Measurements from ENCODE around the gene SRRM4. TPM values are rescaled to one million over a fixed set of nuclear protein-coding genes. Genes with fewer than 3 reads are reported as not detected.
"Not testable (repeated sequence)": the region's sequence is repeated elsewhere in the genome, so short reads cannot be mapped to it uniquely, and the experiment has no call there.

The SRRM4 gene
- total RNA-seq, 1 experiment from 2014 or later: not detected

DNA sequence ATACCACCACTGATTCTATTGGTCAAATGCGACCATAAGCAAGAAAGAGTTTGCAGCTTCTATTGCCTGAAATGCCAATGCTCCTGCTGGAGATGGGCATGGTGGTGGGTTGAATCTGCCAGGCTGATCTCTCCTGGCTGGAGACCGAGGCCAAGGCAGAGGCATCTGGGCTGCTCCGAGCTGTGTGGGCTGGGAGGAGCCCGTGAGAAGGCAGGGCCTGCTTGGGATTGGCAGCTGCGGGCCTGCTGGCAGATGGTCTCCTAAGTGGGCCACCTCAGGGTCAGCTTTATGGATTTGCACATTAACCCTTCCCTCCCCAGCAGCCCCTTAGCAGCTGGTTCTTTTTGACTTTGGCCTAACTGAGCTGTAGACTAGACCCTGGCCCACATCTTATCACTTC is 25.4 kb downstream of the SRRM4 start:
- peak; percentile 94 for DNase-seq (ENCODE audit: low spot score)
- in situ Hi-C loops (cut with HindIII; ENCODE audit: low sequenced_read_pairs): no loop called here

DNA sequence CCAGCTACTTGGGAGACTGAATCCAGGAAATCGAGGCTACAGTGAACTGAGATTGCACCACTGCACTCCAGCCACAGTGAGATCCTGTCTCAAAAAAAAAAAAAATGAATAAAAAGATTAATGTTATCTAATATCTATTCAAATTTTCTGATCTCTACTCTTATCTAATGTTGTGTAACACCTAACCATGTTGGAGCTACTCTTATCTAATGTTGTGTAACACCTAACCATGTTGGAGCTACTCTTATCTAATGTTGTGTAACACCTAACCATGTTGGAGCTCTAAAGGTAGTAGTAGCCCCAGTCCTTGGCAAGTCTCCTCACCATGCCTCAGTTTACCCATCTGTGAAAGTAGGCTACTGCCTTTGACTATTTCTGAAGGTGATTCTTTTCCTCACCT is 26.9 kb downstream of the SRRM4 start:
- in situ Hi-C loops (cut with HindIII; ENCODE audit: low sequenced_read_pairs); DNase-seq (ENCODE audit: low spot score): not testable (repeated sequence)

GRCh38 chr12:119008691-119009221 is 27.4 kb downstream of the SRRM4 start:
- in situ Hi-C loops (cut with HindIII; ENCODE audit: low sequenced_read_pairs): no loop called here
- DNase-seq (ENCODE audit: low spot score): peak; percentile 96

GRCh38 chr12:119011231-119011630 is 29.9 kb downstream of the SRRM4 start:
- in situ Hi-C loops (cut with HindIII; ENCODE audit: low sequenced_read_pairs): no loop called here

GRCh38 chr12:119012179-119012578 is 30.8 kb downstream of the SRRM4 start:
- no peak for DNase-seq (ENCODE audit: low spot score)
- in situ Hi-C loops (cut with HindIII; ENCODE audit: low sequenced_read_pairs): no loop called here

More at GRCh38 chr12:119011231-119011630, 29.9 kb downstream of the SRRM4 start:
- peak; percentile 62 for DNase-seq (ENCODE audit: low spot score)

DNA sequence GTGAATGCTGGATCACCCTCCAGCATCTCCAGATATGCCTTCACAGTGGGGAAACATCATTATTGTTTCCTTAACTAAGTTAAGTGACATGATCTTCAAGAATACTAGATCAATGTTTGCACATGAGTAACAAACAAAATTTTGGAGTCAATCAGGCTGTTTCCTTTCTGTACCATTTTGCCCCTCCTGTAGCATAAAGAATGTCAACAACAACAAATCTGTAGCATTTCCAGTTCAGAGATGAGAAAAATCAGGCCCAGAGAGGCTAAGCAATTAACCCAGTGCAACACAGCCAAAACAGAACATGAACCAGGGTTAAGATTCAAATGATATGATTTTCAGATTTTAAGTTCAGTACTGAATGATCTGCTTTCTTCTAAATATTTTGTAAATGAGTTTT is 31.7 kb downstream of the SRRM4 start:
- no peak for DNase-seq (ENCODE audit: low spot score)
- in situ Hi-C loops (cut with HindIII; ENCODE audit: low sequenced_read_pairs): no loop called here

GRCh38 chr12:119014368-119014767 is 33.0 kb downstream of the SRRM4 start:
- peak; percentile 97 for DNase-seq (ENCODE audit: low spot score)
- in situ Hi-C loops (cut with HindIII; ENCODE audit: low sequenced_read_pairs): no loop called here

DNA sequence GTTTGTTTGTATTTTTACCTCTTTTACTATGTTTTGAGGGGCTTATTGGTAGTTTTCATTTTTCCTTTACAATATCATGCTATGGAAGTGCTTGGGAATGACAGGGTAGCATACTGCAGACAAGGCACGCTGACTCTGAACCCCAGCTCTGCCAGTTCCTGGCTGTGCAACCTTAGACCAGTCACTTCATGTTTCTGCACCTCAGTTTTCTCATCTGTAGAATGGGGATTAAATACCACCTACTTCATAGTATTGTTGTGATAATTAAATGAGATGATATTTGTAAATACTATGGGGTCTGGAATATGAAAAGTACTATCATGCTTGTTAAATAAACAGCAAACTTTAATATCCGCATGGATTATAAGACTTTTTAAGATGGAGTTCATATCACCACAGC is 35.4 kb downstream of the SRRM4 start:
- in situ Hi-C loops (cut with HindIII; ENCODE audit: low sequenced_read_pairs): no loop called here
- DNase-seq (ENCODE audit: low spot score): no peak

DNA sequence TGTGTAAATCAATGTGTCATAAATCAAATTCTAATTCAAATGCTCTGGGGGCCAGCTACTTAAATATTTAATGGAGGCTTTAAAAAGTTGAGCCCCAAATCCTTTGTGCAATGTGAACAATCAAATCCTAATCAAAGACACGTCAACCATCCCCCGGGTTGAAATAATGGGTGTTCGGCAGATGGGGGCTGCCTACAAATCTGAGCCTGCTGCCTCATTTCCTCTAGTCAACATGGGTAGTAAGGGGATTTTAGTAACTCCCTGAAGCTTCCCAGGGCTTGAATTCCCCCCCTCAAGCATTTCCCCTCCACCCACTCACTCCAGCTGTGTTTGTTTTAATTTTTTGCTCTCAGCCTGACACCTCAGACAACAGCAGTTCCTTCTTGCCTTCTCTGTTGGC is 37.8 kb downstream of the SRRM4 start:
- in situ Hi-C loops (cut with HindIII; ENCODE audit: low sequenced_read_pairs): no loop called here
- no peak for DNase-seq (ENCODE audit: low spot score)

GRCh38 chr12:119020406-119021360 is 39.3 kb downstream of the SRRM4 start:
- in situ Hi-C loops (cut with HindIII; ENCODE audit: low sequenced_read_pairs): no loop called here
- peak; percentile 74 for DNase-seq (ENCODE audit: low spot score)

GRCh38 chr12:119024356-119024755 is 43.0 kb downstream of the SRRM4 start:
- no peak for DNase-seq (ENCODE audit: low spot score)
- in situ Hi-C loops (cut with HindIII; ENCODE audit: low sequenced_read_pairs): no loop called here

- no peak for DNase-seq (ENCODE audit: low spot score)
- in situ Hi-C loops (cut with HindIII; ENCODE audit: low sequenced_read_pairs): no loop called here
Observed at GRCh38 chr12:119025786-119026185, 44.4 kb downstream of the SRRM4 start.

- in situ Hi-C loops (cut with HindIII; ENCODE audit: low sequenced_read_pairs); DNase-seq (ENCODE audit: low spot score): not testable (repeated sequence)
Observed at GRCh38 chr12:119033332-119033731, 52.0 kb downstream of the SRRM4 start.

DNA sequence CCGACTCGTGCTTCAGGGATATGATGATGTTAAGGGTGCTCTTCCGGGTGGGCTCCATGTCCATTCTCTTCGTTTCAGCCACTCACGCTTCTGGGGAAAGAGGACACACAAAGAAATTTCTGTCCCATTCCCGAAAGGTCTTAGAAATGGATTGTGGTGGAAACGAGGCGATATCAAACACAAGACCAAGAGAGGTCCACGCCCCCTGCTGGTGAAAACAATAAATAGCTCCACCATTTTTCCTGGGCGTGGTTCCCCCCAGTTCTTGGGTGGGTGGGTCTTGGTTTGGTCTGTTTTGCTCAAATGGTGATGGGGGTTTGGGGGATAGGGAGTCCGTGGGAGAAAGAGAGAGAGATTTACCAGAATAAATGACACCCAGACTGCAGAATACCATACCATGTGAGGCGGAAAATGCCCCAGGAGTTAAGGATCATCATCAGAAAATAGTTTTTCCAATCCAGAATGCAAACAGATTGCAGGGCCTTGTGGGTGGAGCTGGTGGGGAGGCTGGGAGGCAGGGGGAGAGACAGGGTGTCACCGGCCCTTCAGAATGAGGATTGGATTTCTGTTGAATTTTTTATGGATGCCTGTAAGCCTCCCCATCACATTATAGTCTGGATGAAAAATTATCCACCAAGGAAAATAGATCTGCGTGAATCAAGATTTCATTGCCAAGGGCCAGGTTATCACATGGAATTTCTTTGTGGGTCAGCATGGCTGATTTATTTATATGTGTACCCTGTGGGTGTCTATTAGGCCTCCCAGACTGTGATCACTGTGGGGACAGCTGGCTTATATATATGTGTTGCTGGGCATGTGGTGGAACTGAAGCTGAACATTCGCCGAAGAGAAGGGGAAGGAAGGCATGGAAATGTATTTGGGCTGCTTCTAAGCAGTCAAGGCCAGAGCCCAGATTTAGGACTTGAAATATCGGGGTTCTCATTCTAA is 55.8 kb downstream of the SRRM4 start:
- peak; percentile 69 for DNase-seq (ENCODE audit: low spot score)

GRCh38 chr12:119044094-119044493 is 62.8 kb downstream of the SRRM4 start:
- no peak for DNase-seq (ENCODE audit: low spot score)
- in situ Hi-C loops (cut with HindIII; ENCODE audit: low sequenced_read_pairs): no loop called here

More for the DNA sequence above, 55.8 kb downstream of the SRRM4 start:
- in situ Hi-C loops (cut with HindIII; ENCODE audit: low sequenced_read_pairs): no loop called here

GRCh38 chr12:119047641-119048040 is 66.3 kb downstream of the SRRM4 start:
- no peak for DNase-seq (ENCODE audit: low spot score)
- in situ Hi-C loops (cut with HindIII; ENCODE audit: low sequenced_read_pairs): no loop called here

- no peak for DNase-seq (ENCODE audit: low spot score)
- in situ Hi-C loops (cut with HindIII; ENCODE audit: low sequenced_read_pairs): no loop called here
Observed at GRCh38 chr12:119050663-119051062, 69.3 kb downstream of the SRRM4 start.

DNA sequence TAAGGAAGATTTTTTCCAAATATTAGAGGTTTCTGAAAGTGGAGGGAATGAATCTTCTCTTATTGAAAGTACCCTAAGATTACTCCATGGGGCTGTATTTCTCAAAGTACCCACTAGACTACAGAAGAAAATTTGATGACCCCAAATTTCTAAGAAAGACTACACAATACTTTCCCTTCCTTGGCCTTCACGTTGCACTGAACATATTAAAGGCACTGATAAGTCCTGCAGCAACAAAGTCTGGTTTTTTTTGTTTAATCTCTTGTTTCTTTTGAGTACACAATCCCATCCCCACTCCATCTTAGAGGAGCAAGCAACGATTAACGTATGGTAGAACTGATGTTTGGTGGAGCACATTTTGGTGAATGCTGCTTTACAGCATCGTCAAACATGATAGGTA is 70.1 kb downstream of the SRRM4 start:
- no peak for DNase-seq (ENCODE audit: low spot score)
- in situ Hi-C loops (cut with HindIII; ENCODE audit: low sequenced_read_pairs): no loop called here

DNA sequence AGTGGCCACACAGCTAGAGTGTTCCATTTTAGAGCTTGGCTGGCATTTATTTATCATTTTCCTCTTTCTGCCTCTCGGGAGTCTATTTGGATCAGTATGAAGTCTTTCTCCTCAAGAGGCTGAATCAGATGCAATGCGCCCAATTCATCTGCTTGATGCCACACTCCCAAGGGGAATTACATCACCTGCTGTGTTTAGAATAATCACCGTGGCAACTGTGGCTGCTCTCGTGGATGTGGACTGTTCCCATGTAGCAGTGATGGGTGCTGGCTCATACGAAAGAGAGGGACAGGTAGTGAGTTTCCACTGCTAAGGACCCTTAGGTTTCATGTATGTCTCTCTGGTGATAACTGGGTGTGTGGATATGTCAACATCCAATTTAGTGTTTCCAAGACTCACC is 70.7 kb downstream of the SRRM4 start:
- no peak for DNase-seq (ENCODE audit: low spot score)
- in situ Hi-C loops (cut with HindIII; ENCODE audit: low sequenced_read_pairs): no loop called here

- no peak for DNase-seq (ENCODE audit: low spot score)
- in situ Hi-C loops (cut with HindIII; ENCODE audit: low sequenced_read_pairs): no loop called here
Observed at GRCh38 chr12:119055977-119056376, 74.6 kb downstream of the SRRM4 start.

Data from G401 (cell line).